Ishikawa (cell line): ENCODE results near the gene TAS1R1.

Experiments
- CEBPB ChIP-seq: IDR thresholded peaks from 2 replicates; pipeline ENCODE4 v1.6.1; 2012
- CREB1 ChIP-seq: IDR thresholded peaks from 2 replicates; pipeline ENCODE4 v1.6.1; 2012; ENCODE audit warnings: low read depth
- EGR1 ChIP-seq: IDR thresholded peaks from 2 replicates; pipeline ENCODE4 v1.6.1; 2012
- EP300 ChIP-seq: IDR thresholded peaks from 2 replicates; pipeline ENCODE4 v1.6.1; 2012; ENCODE audit warnings: borderline replicate concordance
- FOXM1 ChIP-seq: IDR thresholded peaks from 2 replicates; pipeline ENCODE4 v1.6.1; 2012; ENCODE audit warnings: low read depth, borderline replicate concordance
- MAX ChIP-seq: IDR thresholded peaks from 2 replicates; pipeline ENCODE4 v1.6.1; 2012
- NFIC ChIP-seq: IDR thresholded peaks from 2 replicates; pipeline ENCODE4 v1.6.1; 2012
- RAD21 ChIP-seq: IDR thresholded peaks from 2 replicates; pipeline ENCODE4 v1.6.1; 2012; ENCODE audit warnings: low read depth
- REST ChIP-seq: IDR thresholded peaks from 2 replicates; pipeline ENCODE4 v1.6.1; 2012; ENCODE audit warnings: low read depth, mild to moderate bottlenecking
- TAF1 ChIP-seq: IDR thresholded peaks from 2 replicates; pipeline ENCODE4 v1.6.1; 2012; ENCODE audit warnings: low read depth, mild to moderate bottlenecking
- TCF12 ChIP-seq: IDR thresholded peaks from 2 replicates; pipeline ENCODE4 v1.6.1; 2012; ENCODE audit warnings: low read depth
- TEAD4 ChIP-seq: IDR thresholded peaks from 2 replicates; pipeline ENCODE4 v1.6.1; 2012
- USF1 ChIP-seq: IDR thresholded peaks from 2 replicates; pipeline ENCODE4 v1.6.1; 2012
- YY1 ChIP-seq: IDR thresholded peaks from 2 replicates; pipeline ENCODE4 v1.6.1; 2012; ENCODE audit warnings: low read depth
- ZBTB7A ChIP-seq: IDR thresholded peaks from 2 replicates; pipeline ENCODE4 v1.6.1; 2012; ENCODE audit warnings: low read depth

Gene TAS1R1

GRCh38 chr1:6554907-6555778 is at the start of gene TAS1R1:
Gene TAS1R1 (plus strand): TSS chr1:6555307. CDS start chr1:6555374, 67 bp downstream.
- TF ChIP-seq TCF12: no peak
- no peak for TF ChIP-seq CREB1
- TF ChIP-seq EGR1: no peak
- no peak for TF ChIP-seq CEBPB
- no peak for TF ChIP-seq REST
- TF ChIP-seq EP300: no peak
- TF ChIP-seq NFIC: no peak
- no peak for TF ChIP-seq USF1
- no peak for TF ChIP-seq TEAD4
- TF ChIP-seq ZBTB7A: no peak
- TF ChIP-seq FOXM1: no peak
- TF ChIP-seq TAF1: no peak
- TF ChIP-seq RAD21: no peak
- no peak for TF ChIP-seq MAX
- no peak for TF ChIP-seq YY1

- TF ChIP-seq YY1 (no peak), EP300 (no peak), TEAD4 (no peak), USF1 (no peak), FOXM1 (no peak), REST (no peak), CREB1 (no peak), NFIC (no peak), TAF1 (no peak), ZBTB7A (no peak)
These were observed 49.5 kb upstream of the TAS1R1 start for GRCh38 chr1:6505367-6506209.

GRCh38 chr1:6506210-6507036 is 48.7 kb upstream of the TAS1R1 start:
- TF ChIP-seq RAD21: no peak
- no peak for TF ChIP-seq NFIC
- no peak for TF ChIP-seq TCF12
- TF ChIP-seq REST: no peak
- no peak for TF ChIP-seq CREB1
- TF ChIP-seq ZBTB7A: no peak
- TF ChIP-seq USF1: no peak
- TF ChIP-seq FOXM1: no peak
- no peak for TF ChIP-seq TAF1
- TF ChIP-seq MAX: no peak
- TF ChIP-seq YY1: no peak
- TF ChIP-seq CEBPB: no peak
- TF ChIP-seq EGR1: no peak
- no peak for TF ChIP-seq TEAD4
- TF ChIP-seq EP300: no peak
